ENCODE data around the gene C2CD3. TPM values are rescaled to one million over a fixed set of nuclear protein-coding genes. Genes with fewer than 3 reads are reported as not detected.

The C2CD3 gene
- total RNA-seq, 1 experiment from 2014 or later = 18.7 TPM

DNA sequence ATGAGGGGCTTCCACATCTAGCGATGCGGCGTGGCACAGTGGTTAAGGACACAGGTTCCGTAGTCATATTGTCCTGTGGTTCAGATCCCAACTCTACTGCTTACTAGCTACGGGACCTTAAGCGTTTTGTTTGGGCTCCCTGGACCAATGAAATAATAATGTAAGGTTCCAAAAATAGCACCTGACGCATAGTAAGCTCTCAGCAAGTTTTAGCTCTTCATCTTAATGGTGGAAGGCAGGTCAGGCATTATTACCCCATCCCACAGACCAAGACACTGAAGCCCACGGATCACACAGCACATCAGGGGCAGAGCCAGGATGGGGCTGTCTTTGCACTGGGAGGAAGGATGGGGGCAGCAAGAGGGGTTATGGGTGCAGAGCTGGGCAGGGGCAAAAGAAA lies 206.9 kb downstream of the C2CD3 start (continued):
- TF ChIP-seq ARID4B (CRISPR knock-in tag; IDR thresholded peaks at IDR 0.05; ENCODE audit: borderline replicate concordance) (no peak), ZNF512 (CRISPR knock-in tag; IDR thresholded peaks at IDR 0.05; ENCODE audit: borderline replicate concordance) (no peak), ZNF671 (CRISPR knock-in tag; IDR thresholded peaks at IDR 0.05) (no peak), ERG (CRISPR knock-in tag; IDR thresholded peaks at IDR 0.05) (no peak), NFE2L1 (CRISPR knock-in tag; IDR thresholded peaks at IDR 0.05) (no peak), JUN (CRISPR knock-in tag; IDR thresholded peaks at IDR 0.05) (no peak), JAZF1 (CRISPR knock-in tag; IDR thresholded peaks at IDR 0.05) (no peak)
- TF ChIP-seq, protein P1, sequence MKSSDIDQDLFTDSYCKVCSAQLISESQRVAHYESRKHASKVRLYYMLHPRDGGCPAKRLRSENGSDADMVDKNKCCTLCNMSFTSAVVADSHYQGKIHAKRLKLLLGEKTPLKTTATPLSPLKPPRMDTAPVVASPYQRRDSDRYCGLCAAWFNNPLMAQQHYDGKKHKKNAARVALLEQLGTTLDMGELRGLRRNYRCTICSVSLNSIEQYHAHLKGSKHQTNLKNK (CRISPR knock-in tag; IDR thresholded peaks at IDR 0.05) = no peak
- TF ChIP-seq, protein P2, sequence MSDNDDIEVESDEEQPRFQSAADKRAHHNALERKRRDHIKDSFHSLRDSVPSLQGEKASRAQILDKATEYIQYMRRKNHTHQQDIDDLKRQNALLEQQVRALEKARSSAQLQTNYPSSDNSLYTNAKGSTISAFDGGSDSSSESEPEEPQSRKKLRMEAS (CRISPR knock-in tag; IDR thresholded peaks at IDR 0.05) = no peak

Other genes with a start within 250 kb of the C2CD3 start
- 0.18 to 0.24 TPM (median 0.21 TPM) in 3 replicates for gene DNAJB13, start 220.0 kb downstream of the C2CD3 start, total RNA-seq (2021)
- gene UCP2, start 188.2 kb downstream of the C2CD3 start, total RNA-seq (2021) = 54.0 to 66.8 TPM (median 64.2 TPM) in 3 replicates
- 0.50 to 0.73 TPM (median 0.55 TPM) in 3 replicates for gene UCP3, start 161.9 kb downstream of the C2CD3 start, total RNA-seq (2021)
- gene PPME1, start 287 bp upstream of the C2CD3 start, total RNA-seq (2021) = 42.5 to 45.2 TPM (median 44.6 TPM) in 3 replicates
- gene P4HA3, start 140.6 kb upstream of the C2CD3 start, total RNA-seq (2021) = 0.13 to 0.14 TPM in 2 of 3 replicates, not detected in the other
- gene PGM2L1, start 227.4 kb upstream of the C2CD3 start, total RNA-seq (2021) = 23.1 to 34.1 TPM (median 24.8 TPM) in 3 replicates

All from WTC11 (cell line).